HG03571 (cell line): ENCODE measurements around the gene ESCO1.

Experiments
- ATAC-seq: cut with Tn5 transposase; IDR thresholded peaks from one replicate; pipeline ENCODE4 v1.9.1; 2021; ENCODE audit not compliant: unreplicated experiment

ESCO1 gene

DNA sequence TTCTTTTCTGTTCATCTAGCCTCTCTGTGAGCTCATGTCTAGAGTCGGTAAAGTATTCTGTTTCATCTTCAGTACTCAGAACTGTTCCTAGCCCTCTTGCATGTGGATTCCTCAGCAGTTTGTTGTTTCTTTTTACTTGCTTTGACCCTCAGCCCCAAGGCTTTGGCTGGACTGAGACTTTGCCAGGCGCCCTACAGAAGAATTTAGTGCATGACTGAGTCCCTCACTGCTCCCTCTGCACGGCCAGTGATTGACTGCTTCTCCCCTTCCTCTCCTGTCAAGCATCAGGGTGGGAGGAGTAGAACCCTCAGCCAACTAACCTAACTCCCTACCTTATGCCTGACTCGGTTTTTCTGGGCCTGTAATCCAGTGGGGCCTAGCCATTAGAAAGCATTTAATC, 109.8 kb downstream of the ESCO1 start:
- ATAC-seq, result no peak

DNA sequence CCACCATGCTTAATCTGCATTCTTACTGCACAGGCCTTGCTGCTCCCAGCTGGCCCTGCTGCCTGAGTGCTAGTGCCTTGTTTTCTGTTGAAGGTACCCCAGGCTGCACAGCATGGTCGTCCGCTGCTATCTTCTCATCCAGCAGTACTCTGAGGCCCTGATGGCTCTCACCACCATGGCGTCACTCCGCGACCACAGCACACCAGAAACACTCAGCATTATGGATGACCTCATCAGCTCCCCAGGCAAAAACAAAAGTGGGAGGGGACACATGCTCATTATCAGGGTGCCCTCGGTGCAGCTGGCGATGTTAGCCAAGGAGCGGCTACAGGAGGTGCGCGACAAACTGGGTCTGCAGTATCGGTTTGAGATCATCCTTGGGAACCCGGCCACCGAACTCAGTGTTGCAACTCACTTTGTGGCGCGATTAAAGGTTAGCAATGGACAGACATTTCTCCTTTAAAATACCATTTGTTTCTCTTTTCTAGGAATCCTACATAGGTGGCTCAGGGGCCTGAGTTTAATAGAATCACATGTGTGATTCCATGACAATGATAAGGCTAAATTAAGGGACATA, 110.5 kb downstream of the ESCO1 start:
- ATAC-seq, result no peak

DNA sequence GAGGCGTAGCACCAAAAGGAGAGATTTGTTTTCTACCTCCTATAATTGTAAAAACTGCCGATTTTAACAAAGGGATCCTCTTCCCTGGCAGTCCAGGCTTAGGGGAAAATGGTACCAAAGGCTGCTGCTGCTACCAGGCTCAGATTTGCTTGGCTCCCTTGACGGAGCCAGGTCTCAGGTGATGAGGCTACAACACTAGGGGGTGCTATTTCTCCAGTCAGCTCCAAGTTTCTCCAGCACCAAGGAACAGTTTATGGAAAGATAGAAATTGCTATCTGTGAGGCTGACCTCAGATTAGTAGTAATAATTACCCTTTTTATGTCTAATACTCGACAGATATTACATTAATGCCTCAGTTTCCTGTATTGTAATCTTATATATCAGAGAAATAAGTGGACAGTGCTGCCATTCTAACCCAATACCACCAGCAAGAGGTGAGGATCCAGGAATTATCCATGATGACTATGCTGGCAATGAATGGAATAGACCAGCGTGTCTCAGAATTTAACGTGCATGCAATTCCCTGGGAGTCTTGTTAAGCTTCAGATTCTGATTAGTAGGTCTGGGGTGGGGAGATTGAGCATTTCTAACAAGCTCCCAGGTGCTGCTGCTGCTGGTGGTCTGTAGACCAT, 111.3 kb downstream of the ESCO1 start:
- no peak for ATAC-seq

DNA sequence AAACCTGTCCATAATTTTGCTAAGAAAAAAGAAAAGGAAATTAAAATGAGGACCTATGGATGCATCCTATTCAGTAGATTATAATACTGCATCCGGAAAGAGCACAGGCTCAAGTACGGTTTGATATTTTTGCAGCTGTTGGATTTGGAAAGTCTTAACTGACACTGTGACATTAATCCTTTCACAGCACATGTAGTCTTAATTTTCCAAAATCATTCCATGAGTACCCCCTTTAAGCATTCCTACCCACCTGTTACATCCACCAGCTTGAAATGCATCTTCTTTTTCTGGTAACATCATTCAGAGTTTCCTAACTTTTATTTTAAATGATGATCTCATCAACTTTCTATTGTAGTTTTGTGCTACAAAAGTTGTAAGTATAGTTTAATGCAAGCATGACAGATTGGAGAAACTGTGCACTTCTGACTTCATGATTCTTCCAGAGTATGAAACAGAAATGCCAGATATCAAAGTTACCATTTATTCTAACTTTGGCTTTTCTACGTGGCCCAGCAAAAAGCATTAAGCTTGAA, 113.5 kb downstream of the ESCO1 start:
- ATAC-seq, result no peak

DNA sequence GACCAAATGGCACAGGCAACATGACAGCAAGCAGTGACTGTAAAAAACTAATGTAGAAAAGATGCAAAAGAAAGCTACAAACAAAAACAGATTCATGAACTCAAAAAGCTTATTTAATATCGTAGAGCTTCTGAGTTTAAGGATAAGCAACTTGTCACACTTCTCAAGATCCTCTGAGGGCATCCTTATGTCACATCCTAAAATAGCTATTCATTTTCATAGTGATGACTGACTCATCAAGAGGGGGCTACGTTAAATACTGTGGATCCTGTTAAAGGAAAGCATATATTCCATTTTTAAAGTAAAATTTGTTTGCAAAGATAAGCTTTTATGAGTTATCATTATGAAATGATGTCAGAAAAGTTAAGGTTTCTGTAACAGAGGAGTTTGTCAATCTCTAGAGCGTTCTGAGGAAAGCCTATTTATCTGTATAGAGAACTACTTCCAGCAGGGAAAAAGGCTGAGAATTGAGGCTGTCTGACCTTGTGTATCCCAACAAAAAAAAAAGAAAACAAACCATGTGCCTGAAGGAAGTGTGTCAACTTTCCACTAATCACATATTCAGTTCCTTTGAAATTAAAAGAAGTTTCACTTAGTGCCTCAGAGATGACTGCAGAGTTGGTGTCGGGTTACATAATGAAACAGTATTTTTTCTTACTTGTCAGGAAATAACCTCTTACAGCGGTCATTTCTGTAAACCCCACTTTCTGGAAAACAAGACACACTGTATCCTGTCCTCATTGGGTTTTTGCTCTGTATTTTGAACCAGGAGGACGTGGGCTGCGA, 115.5 kb downstream of the ESCO1 start:
- no peak for ATAC-seq

DNA sequence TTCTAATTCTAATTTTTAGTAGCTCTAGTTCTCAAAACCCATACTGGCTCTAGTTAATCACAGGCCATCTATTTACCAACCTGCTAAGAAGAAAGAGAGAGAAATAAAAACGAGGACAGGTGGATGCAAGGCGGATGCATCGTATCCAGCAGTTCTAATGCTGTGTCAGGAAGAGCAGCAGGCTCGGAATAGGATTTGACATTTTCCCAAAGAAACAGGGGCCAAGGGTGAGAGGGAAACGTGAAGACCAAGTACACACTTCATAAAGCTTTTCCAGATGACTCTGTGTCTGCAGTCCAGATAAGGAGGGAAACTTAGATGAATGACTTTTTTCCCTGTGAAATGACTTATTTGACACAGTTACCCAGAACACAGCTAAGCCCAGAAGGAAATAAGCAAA, 117.5 kb downstream of the ESCO1 start:
- ATAC-seq, result no peak

DNA sequence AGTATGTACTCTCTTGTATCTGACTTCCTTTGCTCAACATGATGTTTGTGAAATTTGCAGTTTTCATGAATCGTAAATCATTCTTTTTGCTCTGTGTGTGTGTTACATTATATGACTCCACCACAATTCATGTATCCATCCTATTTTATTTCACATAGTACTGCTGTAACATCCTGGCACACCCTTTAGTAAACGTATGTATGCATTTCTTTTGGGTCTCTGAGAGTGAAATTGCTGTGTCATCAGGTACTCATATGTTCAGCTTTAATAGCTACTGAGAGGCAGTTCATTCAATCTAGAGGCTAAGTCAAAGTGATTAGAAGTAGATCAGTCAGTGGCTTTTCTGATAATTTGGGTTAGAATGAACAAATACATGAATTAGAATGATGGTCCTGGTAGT, 118.8 kb downstream of the ESCO1 start:
- ATAC-seq, result no peak

DNA sequence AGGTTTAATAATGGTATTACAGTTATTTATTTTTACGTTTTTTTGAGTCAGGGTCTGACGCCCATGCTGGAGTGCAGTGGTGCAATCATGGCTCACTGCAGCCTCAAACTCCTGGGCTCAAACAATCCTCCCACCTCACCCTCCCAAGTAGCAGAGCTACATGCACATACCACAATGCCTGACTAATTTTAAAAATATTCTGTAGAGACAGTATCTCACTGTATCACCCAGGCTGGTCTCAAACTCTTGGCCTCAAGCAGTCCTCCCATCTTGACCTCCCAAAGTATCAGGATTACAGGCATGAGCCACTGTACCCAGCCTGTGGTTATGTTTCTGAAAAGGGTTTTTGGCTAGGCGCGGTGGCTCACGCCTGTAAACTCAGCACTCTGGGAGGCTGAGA, 120.8 kb downstream of the ESCO1 start:
- no peak for ATAC-seq
